Measurements from ENCODE around the gene DRG1. TPM values are rescaled to one million over a fixed set of nuclear protein-coding genes. Genes with fewer than 3 reads are reported as not detected.
"Not testable (repeated sequence)": the region's sequence is repeated elsewhere in the genome, so short reads cannot be mapped to it uniquely, and the experiment has no call there.

The DRG1 gene
- total and polyA plus RNA-seq, 2 donors (not counting 3 experiments of a cell fraction or from before 2014, with no cell fraction given): 37.7 to 65.1 TPM

DNA sequence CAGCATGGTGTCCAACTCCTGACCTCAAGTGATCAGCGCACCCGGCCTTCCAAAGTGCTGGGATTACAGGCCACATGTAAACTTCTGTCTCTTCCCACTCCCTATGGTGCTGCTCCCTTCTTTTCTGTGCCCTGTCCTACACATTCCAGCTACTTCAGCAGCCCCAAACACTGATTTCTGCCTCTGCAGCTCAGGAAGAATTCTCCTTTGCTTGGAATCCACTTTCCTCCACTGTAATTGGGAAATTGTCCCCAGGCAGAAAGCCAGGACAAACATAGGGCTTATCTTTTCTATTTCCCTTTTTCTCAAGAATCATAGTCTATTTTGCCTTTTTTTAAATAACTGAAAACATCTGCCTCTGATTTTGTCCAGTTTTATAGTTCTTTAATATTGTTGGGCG lies 21.3 kb upstream of the DRG1 start:
- Histone ChIP-seq H3K9me1 (replicated peaks; ENCODE audit: control insufficient read depth, extremely low read depth, insufficient read depth, low read length) (no peaks in the 10 kb centered on the region), H3K9me3 (replicated peaks; ENCODE audit: control insufficient read depth, insufficient read depth, low read length) (no peaks in the 10 kb centered on the region), H3K27ac (ENCODE audit: insufficient read depth, low read depth, low read length) (no peak overlapping the region), H3K4me1 (ENCODE audit: control insufficient read depth, extremely low read depth, insufficient read depth, low read length) (no peaks in the 10 kb centered on the region), H3K27me3 (ENCODE audit: control insufficient read depth in 2 of 2, insufficient read depth in 2 of 2, low read length in 2 of 2) (peaks cover 0 to 7% of the 10 kb centered on the region in 2 experiments), H3K79me2 (ENCODE audit: control insufficient read depth, insufficient read depth, low read length) (no peaks in the 10 kb centered on the region), H2AFZ (ENCODE audit: low read depth, low read length) (no peak overlapping the region), H3K9ac (replicated peaks; ENCODE audit: extremely low read depth, insufficient read depth, low read length) (no peak overlapping the region), H3K4me3 (replicated peaks in 1 of 3; ENCODE audit: insufficient read depth in 1 of 3, low read depth in 1 of 3, low read length in 3 of 3) (no peak overlapping the region), H3K4me2 (ENCODE audit: insufficient read depth, low read length) (no peak overlapping the region), H3K36me3 (ENCODE audit: control insufficient read depth in 2 of 2, extremely low read depth in 1 of 2, insufficient read depth in 2 of 2, low read length in 2 of 2) (no peaks in the 10 kb centered on the region), H4K20me1 (replicated peaks; ENCODE audit: control insufficient read depth, extremely low read depth, insufficient read depth, low read length) (no peaks in the 10 kb centered on the region)
- DNase-seq (ENCODE audit: low read depth, low spot score) (peak; percentile 33), FAIRE-seq (no peak)
- intact Hi-C loops (cut with micrococcal nuclease) (no loop called here), dilution Hi-C loops (cut with MboI; ENCODE audit: extremely low pct_ligation_motif_present, low sequenced_read_pairs) (no loop called here)
- BruUV-seq (replicated peaks): no TSS peak
- ChIA-PET POLR2A (no interaction called here), CTCF (interaction anchor here (0.6 to 1.5 kb wide), 4 partner anchors 10 to 33 kb away, joined by 3 to 4 read pairs (median 4); no protein-coding TSS in a partner anchor)
- TF ChIP-seq EZH2 (IDR thresholded peaks at IDR 0.05; ENCODE audit: borderline replicate concordance, low read depth, low read length, severe bottlenecking) (no peak), POLR2A (IDR thresholded peaks at IDR 0.05; ENCODE audit: low read depth, low read length) (no peak), FOS (IDR thresholded peaks at IDR 0.05; ENCODE audit: borderline replicate concordance, insufficient read depth, low read length) (no peak), MYC (IDR thresholded peaks at IDR 0.05; ENCODE audit: low read depth, low read length) (no peak), POLR2AphosphoS5 (IDR thresholded peaks at IDR 0.05; ENCODE audit: insufficient read depth, low read depth, low read length) (no peak), GATA2 (IDR thresholded peaks at IDR 0.05; ENCODE audit: insufficient read depth, insufficient read length, low read depth, low read length) (no peak), JUN (IDR thresholded peaks at IDR 0.05; ENCODE audit: borderline replicate concordance, insufficient read depth, insufficient read length, low read depth) (no peak)
- TF ChIP-seq, protein P1, sequence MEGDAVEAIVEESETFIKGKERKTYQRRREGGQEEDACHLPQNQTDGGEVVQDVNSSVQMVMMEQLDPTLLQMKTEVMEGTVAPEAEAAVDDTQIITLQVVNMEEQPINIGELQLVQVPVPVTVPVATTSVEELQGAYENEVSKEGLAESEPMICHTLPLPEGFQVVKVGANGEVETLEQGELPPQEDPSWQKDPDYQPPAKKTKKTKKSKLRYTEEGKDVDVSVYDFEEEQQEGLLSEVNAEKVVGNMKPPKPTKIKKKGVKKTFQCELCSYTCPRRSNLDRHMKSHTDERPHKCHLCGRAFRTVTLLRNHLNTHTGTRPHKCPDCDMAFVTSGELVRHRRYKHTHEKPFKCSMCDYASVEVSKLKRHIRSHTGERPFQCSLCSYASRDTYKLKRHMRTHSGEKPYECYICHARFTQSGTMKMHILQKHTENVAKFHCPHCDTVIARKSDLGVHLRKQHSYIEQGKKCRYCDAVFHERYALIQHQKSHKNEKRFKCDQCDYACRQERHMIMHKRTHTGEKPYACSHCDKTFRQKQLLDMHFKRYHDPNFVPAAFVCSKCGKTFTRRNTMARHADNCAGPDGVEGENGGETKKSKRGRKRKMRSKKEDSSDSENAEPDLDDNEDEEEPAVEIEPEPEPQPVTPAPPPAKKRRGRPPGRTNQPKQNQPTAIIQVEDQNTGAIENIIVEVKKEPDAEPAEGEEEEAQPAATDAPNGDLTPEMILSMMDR (IDR thresholded peaks at IDR 0.05; ENCODE audit: extremely low read depth in 1 of 2, insufficient read depth in 1 of 2, low read depth in 1 of 2, low read length in 2 of 2): no peak
- TF ChIP-seq, protein P2, sequence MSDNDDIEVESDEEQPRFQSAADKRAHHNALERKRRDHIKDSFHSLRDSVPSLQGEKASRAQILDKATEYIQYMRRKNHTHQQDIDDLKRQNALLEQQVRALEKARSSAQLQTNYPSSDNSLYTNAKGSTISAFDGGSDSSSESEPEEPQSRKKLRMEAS (IDR thresholded peaks at IDR 0.05; ENCODE audit: insufficient read depth, insufficient read length): no peak

DNA sequence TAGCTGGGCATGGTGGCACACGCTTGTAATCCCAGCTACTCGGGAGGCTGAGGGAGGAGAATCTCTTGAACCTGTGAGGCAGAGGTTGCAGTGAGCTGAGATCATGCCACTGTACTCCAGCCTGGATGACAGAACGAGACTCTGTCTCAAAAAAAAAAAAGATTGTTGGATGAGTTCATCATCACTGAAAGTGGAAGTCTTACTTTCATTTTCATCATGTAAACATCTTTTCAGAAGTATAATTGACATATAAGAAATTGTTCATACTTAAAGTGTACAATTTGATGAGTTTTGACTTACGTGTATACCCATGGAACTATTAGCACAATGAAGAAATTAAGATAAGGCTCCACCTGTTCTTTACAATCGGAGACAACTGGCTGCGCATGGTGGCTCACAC lies 20.8 kb upstream of the DRG1 start:
- H3K27me3 ChIP-seq (ENCODE audit: control insufficient read depth in 2 of 2, insufficient read depth in 2 of 2, low read length in 2 of 2); DNase-seq (ENCODE audit: low read depth, low spot score); H3K27ac ChIP-seq (ENCODE audit: insufficient read depth, low read depth, low read length); BruUV-seq (replicated peaks); intact Hi-C loops (cut with micrococcal nuclease); H3K4me1 ChIP-seq (ENCODE audit: control insufficient read depth, extremely low read depth, insufficient read depth, low read length); H3K9me3 ChIP-seq (replicated peaks; ENCODE audit: control insufficient read depth, insufficient read depth, low read length); H3K9me1 ChIP-seq (replicated peaks; ENCODE audit: control insufficient read depth, extremely low read depth, insufficient read depth, low read length); POLR2A ChIA-PET; H4K20me1 ChIP-seq (replicated peaks; ENCODE audit: control insufficient read depth, extremely low read depth, insufficient read depth, low read length); dilution Hi-C loops (cut with MboI; ENCODE audit: extremely low pct_ligation_motif_present, low sequenced_read_pairs); H3K79me2 ChIP-seq (ENCODE audit: control insufficient read depth, insufficient read depth, low read length); H3K4me3 ChIP-seq (replicated peaks in 1 of 3; ENCODE audit: insufficient read depth in 1 of 3, low read depth in 1 of 3, low read length in 3 of 3); FAIRE-seq; H3K36me3 ChIP-seq (ENCODE audit: control insufficient read depth in 2 of 2, extremely low read depth in 1 of 2, insufficient read depth in 2 of 2, low read length in 2 of 2); H3K4me2 ChIP-seq (ENCODE audit: insufficient read depth, low read length); H3K9ac ChIP-seq (replicated peaks; ENCODE audit: extremely low read depth, insufficient read depth, low read length); H2AFZ ChIP-seq (ENCODE audit: low read depth, low read length): not testable (repeated sequence)
- CTCF ChIA-PET: interaction anchor here (0.6 to 1.5 kb wide), 4 partner anchors 10 to 33 kb away, joined by 3 to 4 read pairs (median 4); no protein-coding TSS in a partner anchor

All from endothelial cell of umbilical vein (primary cell).